Mesenchymal stem cell (in vitro differentiated cells and primary cell): ENCODE measurements around the gene MEGF11.
A peak's percentile ranks its signal among the peaks of the same experiment; 100 is the strongest.

ENCODE experiments used
- DNase-seq: peaks from one replicate; pipeline ENCODE4 v3.0.0-alpha.2; 2013
- H2AFZ ChIP-seq: one replicate; pipeline ENCODE4 v1.6.1; 2013; ENCODE audit warnings: low read depth, mild to moderate bottlenecking, control low read depth, inconsistent platforms, low read length, moderate library complexity
- H2AK5ac ChIP-seq: 2 replicates; pipeline ENCODE4 v1.6.1; 2013; ENCODE audit warnings: low read length, moderate library complexity, mild to moderate bottlenecking, inconsistent platforms; ENCODE audit not compliant: severe bottlenecking
- H2BK120ac ChIP-seq: one replicate; pipeline ENCODE4 v1.6.1; 2013; ENCODE audit warnings: low read depth, mild to moderate bottlenecking, inconsistent platforms, low read length, moderate library complexity
- H2BK12ac ChIP-seq, 2 experiments: one replicate each; pipeline ENCODE4 v1.6.1; 2013; ENCODE audit warnings: inconsistent platforms in 2 of 2, low read length in 2 of 2, mild to moderate bottlenecking in 2 of 2, moderate library complexity in 2 of 2, control low read depth in 1 of 2
- H2BK15ac ChIP-seq: one replicate; pipeline ENCODE4 v1.6.1; 2013; ENCODE audit warnings: mild to moderate bottlenecking, low read depth, inconsistent platforms; ENCODE audit not compliant: poor library complexity, severe bottlenecking
- H2BK5ac ChIP-seq: 2 replicates; pipeline ENCODE4 v1.6.1; 2013; ENCODE audit warnings: low read depth, mild to moderate bottlenecking, low read length, control low read depth, inconsistent platforms; ENCODE audit not compliant: poor library complexity, severe bottlenecking
- H3K14ac ChIP-seq, 2 experiments: one replicate each; pipeline ENCODE4 v1.6.1; 2013; ENCODE audit warnings: inconsistent platforms in 2 of 2, low read length in 2 of 2, control low read depth in 1 of 2, mild to moderate bottlenecking in 1 of 2, moderate library complexity in 1 of 2
- H3K18ac ChIP-seq, 2 experiments: one replicate each; pipeline ENCODE4 v1.6.1; 2013; ENCODE audit warnings: inconsistent platforms in 2 of 2, low read length in 2 of 2, control low read depth in 1 of 2, low read depth in 1 of 2, mild to moderate bottlenecking in 1 of 2
- H3K23ac ChIP-seq, 2 experiments: one replicate each; pipeline ENCODE4 v1.6.1; 2013; ENCODE audit warnings: inconsistent platforms in 2 of 2, low read length in 2 of 2, mild to moderate bottlenecking in 2 of 2, moderate library complexity in 2 of 2, control low read depth in 1 of 2
- H3K27ac ChIP-seq: 2 replicates; pipeline ENCODE4 v1.5.1; 2013; ENCODE audit warnings: mild to moderate bottlenecking, moderate library complexity, low read length, control low read depth, inconsistent platforms; ENCODE audit not compliant: poor library complexity, severe bottlenecking
- H3K27me3 ChIP-seq, 2 experiments: 2 replicates each; pipeline versions ENCODE4 v1.6.1 to v1.7.0; 2013; ENCODE audit warnings: low read length in 2 of 2, mild to moderate bottlenecking in 2 of 2, moderate library complexity in 2 of 2, control low read depth in 1 of 2, inconsistent platforms in 1 of 2; ENCODE audit not compliant: control insufficient read depth in 1 of 2, insufficient read depth in 1 of 2
- H3K36me3 ChIP-seq, 2 experiments: 2 replicates each; pipeline versions ENCODE4 v1.6.1 to v1.7.0; 2013; ENCODE audit warnings: low read length in 2 of 2, control low read depth in 1 of 2, inconsistent platforms in 1 of 2, low read depth in 1 of 2, mild to moderate bottlenecking in 1 of 2; ENCODE audit not compliant: insufficient read depth in 2 of 2, control insufficient read depth in 1 of 2
- H3K4ac ChIP-seq, 2 experiments: one replicate each; pipeline ENCODE4 v1.6.1; 2013; ENCODE audit warnings: inconsistent platforms in 2 of 2, low read length in 2 of 2, mild to moderate bottlenecking in 2 of 2, moderate library complexity in 2 of 2, control low read depth in 1 of 2, low read depth in 1 of 2
- H3K4me1 ChIP-seq: 2 replicates; pipeline ENCODE4 v1.6.1; 2013; ENCODE audit warnings: low read depth, low read length, control low read depth; ENCODE audit not compliant: control insufficient read depth, insufficient read depth
- H3K4me2 ChIP-seq: 2 replicates; pipeline ENCODE4 v1.6.1; 2013; ENCODE audit warnings: low read length, mild to moderate bottlenecking, inconsistent platforms; ENCODE audit not compliant: poor library complexity, severe bottlenecking
- H3K4me3 ChIP-seq, 2 experiments: 2 replicates each; pipeline versions ENCODE4 v1.5.1 to v1.7.0; 2013; ENCODE audit warnings: low read length in 2 of 2, mild to moderate bottlenecking in 2 of 2, control low read depth in 1 of 2, low read depth in 1 of 2; ENCODE audit not compliant: insufficient read depth in 1 of 2
- H3K79me1 ChIP-seq: replicated peaks from 2 replicates; pipeline ENCODE4 v1.6.1; 2013; ENCODE audit warnings: mild to moderate bottlenecking, control low read depth, low read length, inconsistent platforms; ENCODE audit not compliant: poor library complexity, severe bottlenecking
- H3K9ac ChIP-seq: 2 replicates; pipeline ENCODE4 v1.7.0; 2013; ENCODE audit warnings: mild to moderate bottlenecking, low read length, moderate library complexity
- H3K9me3 ChIP-seq: 2 replicates; pipeline ENCODE4 v1.7.0; 2013; ENCODE audit warnings: mild to moderate bottlenecking, low read length; ENCODE audit not compliant: control insufficient read depth
- H4K8ac ChIP-seq: one replicate; pipeline ENCODE4 v1.6.1; 2013; ENCODE audit warnings: inconsistent platforms, mild to moderate bottlenecking, low read length, moderate library complexity
- H4K91ac ChIP-seq: one replicate; pipeline ENCODE4 v1.6.1; 2013; ENCODE audit warnings: mild to moderate bottlenecking, low read length, inconsistent platforms
- WGBS: methylation state at CpG from one replicate; pipeline ENCODE4 v1.1.7; 2013; ENCODE audit warnings: mixed read lengths; 5-methylcytosine and 5-hydroxymethylcytosine counted together

The MEGF11 gene

DNA sequence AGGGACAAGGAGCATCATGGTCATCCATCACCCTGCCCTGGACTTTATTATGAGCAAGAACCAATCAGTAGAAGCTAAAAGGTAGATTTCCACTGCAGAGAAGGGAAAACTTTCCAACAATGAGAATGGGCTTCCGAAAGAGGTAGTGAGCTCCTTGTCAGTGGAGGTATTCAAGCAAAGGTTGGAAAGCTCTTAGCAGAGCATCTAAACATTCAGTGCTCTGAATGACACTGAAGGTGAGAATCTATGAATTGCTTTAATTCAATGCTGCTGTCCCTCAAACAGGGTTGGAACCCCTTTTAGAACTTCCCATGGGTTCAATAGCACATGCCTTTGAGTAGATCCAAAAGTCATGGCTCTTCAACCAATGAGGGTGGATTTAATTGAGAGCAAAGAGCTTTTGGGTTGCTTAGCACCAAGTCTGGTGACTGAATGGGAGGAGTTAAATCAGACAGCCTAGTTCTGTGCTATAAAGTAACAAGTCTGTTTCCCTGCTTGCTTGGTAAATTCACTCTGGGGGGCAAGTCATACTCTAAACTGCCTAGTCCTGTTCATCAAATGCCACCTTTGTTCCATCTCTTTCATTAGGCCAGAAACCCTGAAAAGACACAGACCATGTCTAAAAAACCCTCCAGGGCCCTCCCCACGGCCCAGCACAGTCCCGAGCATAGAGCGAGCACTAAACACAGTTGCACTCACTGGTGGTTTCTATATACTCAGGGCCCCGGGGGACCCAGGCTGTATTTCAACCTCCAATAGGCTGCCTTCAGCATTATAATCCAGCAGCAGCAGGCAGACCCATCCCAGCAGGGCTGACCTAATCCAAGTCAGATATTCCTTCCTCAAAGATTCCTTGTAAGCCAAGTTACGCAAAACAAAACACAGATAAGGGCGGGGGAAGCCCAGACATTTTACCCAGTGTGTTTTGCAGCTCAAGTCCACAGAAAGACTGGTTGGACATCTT lies 161.2 kb downstream of the MEGF11 start:
- no peak overlapping the region for H3K18ac ChIP-seq
- H4K91ac ChIP-seq = no peak overlapping the region
- no peaks in the 10 kb centered on the region for H3K4me1 ChIP-seq
- no peak overlapping the region for H2BK12ac ChIP-seq
- H3K4me3 ChIP-seq = no peak overlapping the region
- no peak overlapping the region for H2AK5ac ChIP-seq
- no peak overlapping the region for H4K8ac ChIP-seq
- 82% methylated on average over 7 of the region's 7 CpGs for WGBS
- H3K27ac ChIP-seq = no peak overlapping the region
- H3K23ac ChIP-seq = no peak overlapping the region
- H2BK120ac ChIP-seq = no peak overlapping the region
- no peak overlapping the region for H2BK15ac ChIP-seq
- H3K27me3 ChIP-seq = peaks cover 53 to 80% of the 10 kb centered on the region in 2 experiments
- DNase-seq = no peak
- no peak overlapping the region for H3K4me2 ChIP-seq
- H3K36me3 ChIP-seq = no peaks in the 10 kb centered on the region
- H3K4ac ChIP-seq = no peak overlapping the region
- no peaks in the 10 kb centered on the region for H3K79me1 ChIP-seq
- no peak overlapping the region for H3K14ac ChIP-seq
- H2BK5ac ChIP-seq = no peak overlapping the region
- no peaks in the 10 kb centered on the region for H3K9me3 ChIP-seq
- no peak overlapping the region for H2AFZ ChIP-seq
- H3K9ac ChIP-seq = no peak overlapping the region

DNA sequence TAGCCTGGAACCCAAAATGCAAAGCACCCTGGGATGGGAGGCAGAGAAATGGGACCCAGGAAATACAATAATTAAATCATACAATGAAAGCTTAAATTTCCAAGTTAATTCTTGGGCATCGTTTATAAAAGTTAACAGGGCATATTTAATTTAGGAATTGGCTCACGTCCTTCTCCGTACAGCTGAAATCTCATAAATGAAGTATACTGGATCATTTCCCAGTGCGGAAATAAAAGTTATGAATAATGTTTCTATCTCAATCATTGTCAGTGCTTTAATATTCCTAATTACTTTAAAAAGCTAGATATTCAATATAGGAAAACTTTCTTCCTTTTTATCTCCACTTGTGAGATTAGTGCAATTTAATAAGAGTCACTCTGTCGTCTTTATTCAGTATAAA lies 164.0 kb downstream of the MEGF11 start:
- no peak overlapping the region for H2BK12ac ChIP-seq
- no peaks in the 10 kb centered on the region for H3K36me3 ChIP-seq
- no peak overlapping the region for H3K23ac ChIP-seq
- no peak overlapping the region for H2BK120ac ChIP-seq
- no peaks in the 10 kb centered on the region for H3K4me1 ChIP-seq
- H3K9ac ChIP-seq = no peak overlapping the region
- no peak overlapping the region for H3K4me2 ChIP-seq
- H2BK5ac ChIP-seq = no peak overlapping the region
- H2AK5ac ChIP-seq = no peak overlapping the region
- no peaks in the 10 kb centered on the region for H3K79me1 ChIP-seq
- 83% methylated on average over 3 of the region's 5 CpGs for WGBS
- no peaks in the 10 kb centered on the region for H3K9me3 ChIP-seq
- H4K8ac ChIP-seq = no peak overlapping the region
- H3K18ac ChIP-seq = no peak overlapping the region
- no peak for DNase-seq
- no peak overlapping the region for H4K91ac ChIP-seq
- H2AFZ ChIP-seq = no peak overlapping the region
- no peak overlapping the region for H3K4ac ChIP-seq
- H3K4me3 ChIP-seq = no peak overlapping the region
- H3K27me3 ChIP-seq = peaks cover 30 to 70% of the 10 kb centered on the region in 2 experiments
- no peak overlapping the region for H2BK15ac ChIP-seq
- H3K27ac ChIP-seq = no peak overlapping the region
- H3K14ac ChIP-seq = no peak overlapping the region

DNA sequence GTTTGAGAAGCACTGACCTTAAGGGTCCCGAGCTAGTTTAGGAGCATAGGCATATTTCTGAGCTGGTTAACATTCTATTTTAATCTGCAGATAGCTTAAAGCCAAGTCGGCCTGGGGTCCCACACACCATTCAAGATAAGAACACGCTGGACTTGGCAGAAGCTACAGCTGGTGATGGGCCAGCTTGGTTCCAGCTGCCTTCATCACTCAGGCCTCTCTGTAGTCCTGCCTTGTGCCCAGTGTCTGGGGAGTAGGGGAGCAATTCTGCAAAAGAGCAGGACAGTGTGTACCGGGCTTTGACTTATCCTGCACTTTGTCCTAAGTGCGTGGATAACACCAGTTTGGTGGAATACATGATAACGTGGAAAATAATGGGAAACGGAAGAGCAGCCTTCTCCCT lies 164.5 kb downstream of the MEGF11 start:
- Histone ChIP-seq H2BK12ac (no peak overlapping the region), H4K91ac (no peak overlapping the region), H3K4me3 (no peak overlapping the region), H3K23ac (no peak overlapping the region), H2BK120ac (no peak overlapping the region), H3K4me1 (no peaks in the 10 kb centered on the region), H3K36me3 (no peaks in the 10 kb centered on the region), H3K27ac (no peak overlapping the region), H3K79me1 (no peaks in the 10 kb centered on the region), H2BK5ac (no peak overlapping the region), H3K4ac (no peak overlapping the region), H2AFZ (peak overlapping the region; percentile 42), H3K9me3 (no peaks in the 10 kb centered on the region), H4K8ac (no peak overlapping the region), H2BK15ac (no peak overlapping the region), H3K9ac (no peak overlapping the region), H3K14ac (peak overlapping the region in 1 of 2 experiments; percentile 71), H3K4me2 (no peak overlapping the region), H3K18ac (no peak overlapping the region), H2AK5ac (no peak overlapping the region), H3K27me3 (peaks cover 27 to 70% of the 10 kb centered on the region in 2 experiments)
- no peak for DNase-seq
- 90% methylated on average over 7 of the region's 7 CpGs for WGBS

DNA sequence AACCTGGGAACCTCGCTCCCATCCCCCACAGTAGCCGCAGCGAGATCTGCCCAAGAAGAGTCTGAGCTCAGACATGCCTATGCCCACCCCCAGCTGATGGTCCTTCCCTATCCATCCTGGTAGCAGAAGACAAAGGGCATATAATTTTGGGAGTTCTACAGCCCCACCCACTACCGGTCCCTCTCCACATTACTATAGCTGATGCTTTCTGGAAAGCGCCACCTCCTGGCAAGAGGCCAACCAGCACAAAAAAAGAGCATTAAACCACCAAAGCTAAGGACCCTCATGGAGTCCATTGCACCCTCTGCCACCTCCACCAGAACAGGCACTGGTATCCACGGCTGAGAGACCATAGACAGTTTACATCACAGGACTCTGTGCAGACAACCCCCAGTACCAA lies 168.4 kb downstream of the MEGF11 start:
- H3K14ac ChIP-seq = no peak overlapping the region
- DNase-seq = no peak
- peaks cover 10% of the 10 kb centered on the region for H3K4me1 ChIP-seq
- H2AK5ac ChIP-seq = no peak overlapping the region
- H3K4ac ChIP-seq = no peak overlapping the region
- H3K36me3 ChIP-seq = no peaks in the 10 kb centered on the region
- no peak overlapping the region for H2BK15ac ChIP-seq
- no peak overlapping the region for H4K91ac ChIP-seq
- 77% methylated on average over 6 of the region's 6 CpGs for WGBS
- H3K79me1 ChIP-seq = no peaks in the 10 kb centered on the region
- no peak overlapping the region for H2BK12ac ChIP-seq
- H3K18ac ChIP-seq = no peak overlapping the region
- H2BK120ac ChIP-seq = no peak overlapping the region
- no peak overlapping the region for H3K27ac ChIP-seq
- peaks cover 13 to 50% of the 10 kb centered on the region in 2 experiments for H3K27me3 ChIP-seq
- no peak overlapping the region for H3K4me3 ChIP-seq
- H3K23ac ChIP-seq = no peak overlapping the region
- H2AFZ ChIP-seq = no peak overlapping the region
- H3K9ac ChIP-seq = no peak overlapping the region
- H4K8ac ChIP-seq = no peak overlapping the region
- H3K9me3 ChIP-seq = no peaks in the 10 kb centered on the region
- no peak overlapping the region for H3K4me2 ChIP-seq
- H2BK5ac ChIP-seq = no peak overlapping the region
